Fibroblast of pulmonary artery (primary cell): ENCODE data around the gene BRINP3.
"Not testable (repeated sequence)": the region's sequence is repeated elsewhere in the genome, so short reads cannot be mapped to it uniquely, and the experiment has no call there.

Source experiments
- DNase-seq: peaks from one replicate; pipeline ENCODE4 v3.0.0-alpha.2; 2010; ENCODE audit warnings: low read depth
- H3K4me3 ChIP-seq: replicated peaks from 2 replicates; pipeline ENCODE4 v1.5.1; 2011; ENCODE audit warnings: low read depth, mild to moderate bottlenecking, control low read depth, low read length, moderate library complexity
- CTCF ChIP-seq: IDR thresholded peaks from 2 replicates; pipeline ENCODE4 v1.5.1; 2011; ENCODE audit warnings: mild to moderate bottlenecking, control low read depth, low read length, inconsistent platforms; ENCODE audit errors: missing control alignments

The BRINP3 gene

GRCh38 chr1:190126728-190127127, 350.9 kb downstream of the BRINP3 start:
- no peak for TF ChIP-seq CTCF
- no peak for DNase-seq

GRCh38 chr1:190124068-190124467, 353.6 kb downstream of the BRINP3 start:
- TF ChIP-seq CTCF, result no peak
- no peak overlapping the region for H3K4me3 ChIP-seq
- no peak for DNase-seq

More at GRCh38 chr1:190126728-190127127, 350.9 kb downstream of the BRINP3 start:
- no peak overlapping the region for H3K4me3 ChIP-seq

GRCh38 chr1:190120564-190120963, 357.1 kb downstream of the BRINP3 start:
- not testable (repeated sequence) for DNase-seq, H3K4me3 ChIP-seq

GRCh38 chr1:190119683-190120082, 358.0 kb downstream of the BRINP3 start:
- no peak for DNase-seq
- H3K4me3 ChIP-seq, result no peak overlapping the region
- TF ChIP-seq CTCF, result no peak

- no peak overlapping the region for H3K4me3 ChIP-seq
- DNase-seq, result no peak
- TF ChIP-seq CTCF, result no peak
Measured at GRCh38 chr1:190116921-190117320, 360.7 kb downstream of the BRINP3 start.

- no peak for DNase-seq
- TF ChIP-seq CTCF, result no peak
- H3K4me3 ChIP-seq, result no peak overlapping the region
Measured at GRCh38 chr1:190104961-190105360, 372.7 kb downstream of the BRINP3 start.

GRCh38 chr1:190102757-190103326, 374.8 kb downstream of the BRINP3 start:
- DNase-seq, result no peak
- no peak for TF ChIP-seq CTCF
- no peak overlapping the region for H3K4me3 ChIP-seq
